Measurements from ENCODE around the gene DNAH1.

The DNAH1 gene

GRCh38 chr3:52353291-52353855 lies 37.3 kb downstream of the DNAH1 start:
- H3K27me3 ChIP-seq: no peaks in the 10 kb centered on the region
- no peak overlapping the region for H3K4me3 ChIP-seq
- no peak overlapping the region for H3K27ac ChIP-seq
- H4K20me1 ChIP-seq: no peaks in the 10 kb centered on the region
- TF ChIP-seq Cebpa-rat (IDR thresholded peaks at IDR 0.05): no peak
- peaks cover 22% of the 10 kb centered on the region for H3K4me1 ChIP-seq
- H3K9me3 ChIP-seq: no peaks in the 10 kb centered on the region
- no peak overlapping the region for H3K4me2 ChIP-seq
- peaks cover 68% of the 10 kb centered on the region for H3K36me3 ChIP-seq
- no peak overlapping the region for H3K9ac ChIP-seq

GRCh38 chr3:52354676-52355075 lies 38.6 kb downstream of the DNAH1 start:
- H3K4me3 ChIP-seq: no peak overlapping the region

GRCh38 chr3:52355526-52355925 lies 39.4 kb downstream of the DNAH1 start:
- H3K9me3 ChIP-seq: no peaks in the 10 kb centered on the region
- TF ChIP-seq Cebpa-rat (IDR thresholded peaks at IDR 0.05): no peak
- H3K4me1 ChIP-seq: peaks cover 13% of the 10 kb centered on the region
- no peak overlapping the region for H3K27ac ChIP-seq
- no peak overlapping the region for H3K4me2 ChIP-seq
- no peaks in the 10 kb centered on the region for H3K27me3 ChIP-seq
- no peak overlapping the region for H3K9ac ChIP-seq
- no peak overlapping the region for H3K4me3 ChIP-seq
- peaks cover 78% of the 10 kb centered on the region for H3K36me3 ChIP-seq
- no peaks in the 10 kb centered on the region for H4K20me1 ChIP-seq

More at GRCh38 chr3:52354676-52355075, 38.6 kb downstream of the DNAH1 start:
- no peaks in the 10 kb centered on the region for H4K20me1 ChIP-seq
- no peak overlapping the region for H3K9ac ChIP-seq
- no peak overlapping the region for H3K4me2 ChIP-seq
- no peaks in the 10 kb centered on the region for H3K9me3 ChIP-seq
- H3K36me3 ChIP-seq: peaks cover 73% of the 10 kb centered on the region
- H3K27me3 ChIP-seq: no peaks in the 10 kb centered on the region
- TF ChIP-seq Cebpa-rat (IDR thresholded peaks at IDR 0.05): no peak
- peaks cover 22% of the 10 kb centered on the region for H3K4me1 ChIP-seq
- H3K27ac ChIP-seq: no peak overlapping the region

- H3K4me3 ChIP-seq: no peak overlapping the region
- H3K9ac ChIP-seq: no peak overlapping the region
- no peaks in the 10 kb centered on the region for H4K20me1 ChIP-seq
- no peaks in the 10 kb centered on the region for H3K9me3 ChIP-seq
- no peak overlapping the region for H3K4me2 ChIP-seq
- H3K4me1 ChIP-seq: peaks cover 7% of the 10 kb centered on the region
- no peak for TF ChIP-seq Cebpa-rat (IDR thresholded peaks at IDR 0.05)
- no peak overlapping the region for H3K27ac ChIP-seq
- no peaks in the 10 kb centered on the region for H3K27me3 ChIP-seq
- H3K36me3 ChIP-seq: peaks cover 84% of the 10 kb centered on the region
Observed at GRCh38 chr3:52356126-52356525, 40.0 kb downstream of the DNAH1 start.

- H3K9me3 ChIP-seq: no peaks in the 10 kb centered on the region
- no peak overlapping the region for H3K27ac ChIP-seq
- peaks cover 4% of the 10 kb centered on the region; the same call in 1 of the 2 replicates for H3K4me1 ChIP-seq
- H3K9ac ChIP-seq: no peak overlapping the region
- H3K36me3 ChIP-seq: peaks cover 85% of the 10 kb centered on the region
- H3K27me3 ChIP-seq: no peaks in the 10 kb centered on the region
- no peaks in the 10 kb centered on the region for H4K20me1 ChIP-seq
- H3K4me3 ChIP-seq: no peak overlapping the region
- H3K4me2 ChIP-seq: no peak overlapping the region
- no peak for TF ChIP-seq Cebpa-rat (IDR thresholded peaks at IDR 0.05)
Observed at GRCh38 chr3:52357151-52358080, 41.3 kb downstream of the DNAH1 start.

- Histone ChIP-seq H3K27ac (no peak overlapping the region), H4K20me1 (no peaks in the 10 kb centered on the region), H3K4me2 (no peak overlapping the region), H3K36me3 (peaks cover 85% of the 10 kb centered on the region), H3K9me3 (no peaks in the 10 kb centered on the region), H3K4me3 (no peak overlapping the region), H3K9ac (no peak overlapping the region), H3K4me1 (peaks cover 10% of the 10 kb centered on the region; the same call in 1 of the 2 replicates), H3K27me3 (no peaks in the 10 kb centered on the region)
- TF ChIP-seq Cebpa-rat (IDR thresholded peaks at IDR 0.05): no peak
Observed at GRCh38 chr3:52358362-52358940, 42.3 kb downstream of the DNAH1 start.

- no peaks in the 10 kb centered on the region for H3K27me3 ChIP-seq
- no peak overlapping the region for H3K27ac ChIP-seq
- H3K4me2 ChIP-seq: no peak overlapping the region
- peaks cover 85% of the 10 kb centered on the region for H3K36me3 ChIP-seq
- no peaks in the 10 kb centered on the region for H3K9me3 ChIP-seq
- H4K20me1 ChIP-seq: no peaks in the 10 kb centered on the region
- H3K4me1 ChIP-seq: peaks cover 10% of the 10 kb centered on the region; the same call in 1 of the 2 replicates
- no peak overlapping the region for H3K4me3 ChIP-seq
- TF ChIP-seq Cebpa-rat (IDR thresholded peaks at IDR 0.05): no peak
- H3K9ac ChIP-seq: no peak overlapping the region
Observed at GRCh38 chr3:52359116-52359855, 43.2 kb downstream of the DNAH1 start.

- no peak overlapping the region for H3K27ac ChIP-seq
Observed at GRCh38 chr3:52361011-52361410, 44.9 kb downstream of the DNAH1 start.

GRCh38 chr3:52361454-52361853 lies 45.3 kb downstream of the DNAH1 start:
- no peaks in the 10 kb centered on the region for H3K27me3 ChIP-seq
- no peaks in the 10 kb centered on the region for H4K20me1 ChIP-seq
- no peaks in the 10 kb centered on the region for H3K9me3 ChIP-seq
- no peak overlapping the region for H3K9ac ChIP-seq
- H3K4me1 ChIP-seq: peaks cover 10% of the 10 kb centered on the region; the same call in 1 of the 2 replicates
- no peak overlapping the region for H3K4me3 ChIP-seq
- H3K27ac ChIP-seq: no peak overlapping the region
- no peak for TF ChIP-seq Cebpa-rat (IDR thresholded peaks at IDR 0.05)
- H3K4me2 ChIP-seq: no peak overlapping the region
- peaks cover 92% of the 10 kb centered on the region for H3K36me3 ChIP-seq

More at GRCh38 chr3:52361011-52361410, 44.9 kb downstream of the DNAH1 start:
- Histone ChIP-seq H3K4me1 (peaks cover 10% of the 10 kb centered on the region; the same call in 1 of the 2 replicates), H4K20me1 (no peaks in the 10 kb centered on the region), H3K27me3 (no peaks in the 10 kb centered on the region), H3K36me3 (peaks cover 87% of the 10 kb centered on the region), H3K4me2 (no peak overlapping the region), H3K9ac (no peak overlapping the region), H3K4me3 (no peak overlapping the region), H3K9me3 (no peaks in the 10 kb centered on the region)
- TF ChIP-seq Cebpa-rat (IDR thresholded peaks at IDR 0.05): no peak
